ENCODE measurements around the gene CPLX1.

CPLX1 gene

DNA sequence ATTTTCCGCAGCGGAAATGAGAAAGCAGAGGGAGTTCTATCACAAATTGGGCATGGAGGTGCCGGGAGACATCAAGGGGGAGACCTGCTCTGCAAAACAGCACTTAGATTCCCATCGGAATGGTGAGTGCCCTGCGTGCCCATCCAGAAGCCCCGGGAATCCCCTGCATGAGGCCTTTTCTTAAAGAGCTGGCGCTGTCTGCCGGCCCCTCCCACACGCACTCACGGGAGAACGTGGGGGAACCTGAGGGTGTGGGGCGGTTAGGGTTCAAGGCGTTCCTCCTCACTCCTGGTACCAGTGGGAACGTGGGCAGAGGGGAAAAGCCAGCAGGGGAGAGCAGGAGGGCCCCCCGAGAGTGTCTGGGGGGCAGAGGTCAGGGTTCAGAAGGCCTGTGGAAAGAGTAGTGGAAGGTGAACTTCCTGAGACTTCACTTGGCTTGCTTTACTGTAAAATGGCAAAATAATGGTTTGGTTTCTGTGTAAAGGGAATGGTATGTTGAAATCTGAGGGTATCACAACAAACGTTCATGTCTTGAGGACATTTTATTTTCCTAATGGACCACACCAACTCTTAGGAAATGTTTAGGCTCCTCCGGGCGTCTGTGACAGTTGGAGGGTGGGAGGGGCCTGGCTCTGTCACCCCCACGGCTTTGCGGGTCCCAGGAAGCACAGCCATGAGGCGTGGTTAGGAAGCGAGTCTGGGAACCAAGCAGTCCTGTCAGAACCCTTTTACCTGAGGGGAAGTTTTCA lies 82.3 kb downstream of the CPLX1 start:
- Histone ChIP-seq H3K27ac (no peak overlapping the region), H3K4me1 (ENCODE audit: low read depth, poor library complexity, severe bottlenecking) (no peaks in the 10 kb centered on the region), H3K9ac (no peak overlapping the region), H3K79me2 (ENCODE audit: insufficient read depth, low read depth) (no peaks in the 10 kb centered on the region), H4K20me1 (ENCODE audit: insufficient read depth) (no peaks in the 10 kb centered on the region), H3K4me3 (IDR thresholded peaks at IDR 0.05; ENCODE audit: insufficient read depth, low read depth, low read length) (no peak overlapping the region), H3K36me3 (ENCODE audit: insufficient read depth) (no peaks in the 10 kb centered on the region), H3K27me3 (ENCODE audit: insufficient read depth, low read depth) (no peaks in the 10 kb centered on the region), H3K4me2 (no peak overlapping the region), H2AFZ (ENCODE audit: low read depth) (no peak overlapping the region)
- TF ChIP-seq, protein P1, sequence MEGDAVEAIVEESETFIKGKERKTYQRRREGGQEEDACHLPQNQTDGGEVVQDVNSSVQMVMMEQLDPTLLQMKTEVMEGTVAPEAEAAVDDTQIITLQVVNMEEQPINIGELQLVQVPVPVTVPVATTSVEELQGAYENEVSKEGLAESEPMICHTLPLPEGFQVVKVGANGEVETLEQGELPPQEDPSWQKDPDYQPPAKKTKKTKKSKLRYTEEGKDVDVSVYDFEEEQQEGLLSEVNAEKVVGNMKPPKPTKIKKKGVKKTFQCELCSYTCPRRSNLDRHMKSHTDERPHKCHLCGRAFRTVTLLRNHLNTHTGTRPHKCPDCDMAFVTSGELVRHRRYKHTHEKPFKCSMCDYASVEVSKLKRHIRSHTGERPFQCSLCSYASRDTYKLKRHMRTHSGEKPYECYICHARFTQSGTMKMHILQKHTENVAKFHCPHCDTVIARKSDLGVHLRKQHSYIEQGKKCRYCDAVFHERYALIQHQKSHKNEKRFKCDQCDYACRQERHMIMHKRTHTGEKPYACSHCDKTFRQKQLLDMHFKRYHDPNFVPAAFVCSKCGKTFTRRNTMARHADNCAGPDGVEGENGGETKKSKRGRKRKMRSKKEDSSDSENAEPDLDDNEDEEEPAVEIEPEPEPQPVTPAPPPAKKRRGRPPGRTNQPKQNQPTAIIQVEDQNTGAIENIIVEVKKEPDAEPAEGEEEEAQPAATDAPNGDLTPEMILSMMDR (conservative IDR thresholded peaks at IDR 0.05; ENCODE audit: low read depth, low read length), result no peak

DNA sequence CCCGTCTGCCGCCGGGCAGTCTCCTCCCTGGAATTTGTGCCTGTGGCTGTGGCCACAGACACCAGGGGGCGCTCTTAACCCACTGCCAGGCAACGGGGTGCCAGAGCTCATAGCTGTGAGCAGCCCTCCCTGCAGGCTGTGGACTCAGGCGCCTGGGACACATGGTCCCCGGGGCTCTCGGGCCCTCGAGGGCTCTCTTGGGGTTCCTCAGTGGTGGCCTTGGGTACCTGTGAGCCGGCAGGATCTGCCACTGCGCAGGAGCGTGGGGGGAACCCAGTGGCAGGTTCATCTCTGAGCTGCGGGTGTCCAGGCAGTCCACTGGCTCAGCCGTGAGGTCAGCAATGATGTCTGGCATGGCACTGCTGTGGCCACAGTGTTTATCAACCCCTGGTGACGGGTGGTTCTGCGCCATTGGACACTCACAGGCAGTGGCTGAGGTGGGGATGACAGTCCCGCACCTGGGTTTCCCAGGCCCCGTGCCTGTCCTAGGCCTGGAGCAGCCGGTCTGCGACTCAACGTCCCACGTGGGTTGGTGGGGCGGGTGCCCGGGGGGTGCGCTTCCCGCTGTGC lies 83.1 kb downstream of the CPLX1 start:
- Histone ChIP-seq H3K9ac (no peak overlapping the region), H3K27ac (no peak overlapping the region), H2AFZ (ENCODE audit: low read depth) (no peak overlapping the region), H3K27me3 (ENCODE audit: insufficient read depth, low read depth) (no peaks in the 10 kb centered on the region), H3K4me3 (IDR thresholded peaks at IDR 0.05; ENCODE audit: insufficient read depth, low read depth, low read length) (no peak overlapping the region), H3K36me3 (ENCODE audit: insufficient read depth) (no peaks in the 10 kb centered on the region), H4K20me1 (ENCODE audit: insufficient read depth) (no peaks in the 10 kb centered on the region), H3K4me2 (no peak overlapping the region), H3K4me1 (ENCODE audit: low read depth, poor library complexity, severe bottlenecking) (no peaks in the 10 kb centered on the region), H3K79me2 (ENCODE audit: insufficient read depth, low read depth) (no peaks in the 10 kb centered on the region)
- TF ChIP-seq, protein P1 (conservative IDR thresholded peaks at IDR 0.05; ENCODE audit: low read depth, low read length), result peak; percentile 47

DNA sequence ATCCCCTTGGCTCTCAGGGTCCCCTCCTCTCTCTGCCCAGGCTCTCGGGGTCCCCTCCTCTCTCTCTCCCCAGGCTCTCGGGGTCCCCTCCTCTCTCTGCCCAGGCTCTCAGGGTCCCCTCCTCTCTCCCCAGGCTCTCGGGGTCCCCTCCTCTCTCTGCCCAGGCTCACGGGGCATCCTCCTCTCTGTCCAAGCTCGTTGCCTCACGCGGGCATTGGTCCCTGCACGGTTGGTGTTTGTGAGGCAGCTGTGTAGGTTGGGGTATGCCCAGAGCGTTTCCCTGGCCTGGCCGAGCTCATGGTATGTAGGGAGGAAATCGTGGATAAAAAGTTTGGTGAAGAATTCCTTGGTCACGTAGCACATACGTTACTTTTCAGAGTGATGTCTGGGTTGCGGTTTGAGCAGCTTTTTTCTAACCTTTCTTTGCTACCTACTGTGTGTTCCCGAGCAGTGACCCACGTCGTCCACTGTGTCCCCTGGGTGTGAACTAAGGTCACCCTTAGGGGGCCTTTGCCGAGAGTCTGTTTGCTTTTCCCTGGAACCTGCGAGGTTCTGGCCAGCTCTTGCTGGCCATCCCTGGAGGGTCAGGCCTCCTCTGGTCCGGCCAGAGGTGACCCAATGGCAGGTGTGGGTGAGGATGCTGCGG lies 83.7 kb downstream of the CPLX1 start:
- no peak overlapping the region for H3K4me3 ChIP-seq (IDR thresholded peaks at IDR 0.05; ENCODE audit: insufficient read depth, low read depth, low read length)

DNA sequence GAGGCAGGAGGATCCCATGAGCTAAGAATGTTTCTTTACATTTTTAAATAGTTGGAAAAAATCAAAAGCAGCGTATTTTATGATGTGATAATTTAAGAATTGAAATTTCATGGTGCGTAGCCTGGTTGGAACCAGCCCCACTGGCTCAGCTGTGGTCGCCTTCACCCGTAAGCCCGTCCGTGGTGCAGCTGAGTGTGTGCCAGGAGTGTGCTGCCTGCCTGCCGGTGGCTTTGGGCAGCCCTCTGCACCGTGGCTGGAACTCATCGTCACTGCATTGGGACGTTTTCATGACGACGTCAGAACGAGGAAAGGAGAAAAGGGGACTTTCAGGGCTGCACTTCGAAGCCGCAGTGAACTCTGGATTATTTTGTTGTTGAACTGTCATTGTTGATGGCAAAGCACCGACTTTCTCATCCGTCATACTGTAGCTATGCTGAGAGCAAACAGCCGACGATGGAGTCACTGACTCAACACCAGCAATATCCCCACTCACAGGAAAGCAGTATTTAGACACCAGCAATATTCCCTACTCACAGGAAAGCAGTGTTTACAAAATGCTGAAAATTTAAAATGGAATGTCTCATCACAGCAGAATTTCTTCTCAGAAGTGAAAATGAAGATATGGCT lies 85.2 kb downstream of the CPLX1 start:
- Histone ChIP-seq H3K27ac (no peak overlapping the region), H4K20me1 (ENCODE audit: insufficient read depth) (no peaks in the 10 kb centered on the region), H2AFZ (ENCODE audit: low read depth) (no peak overlapping the region), H3K4me2 (no peak overlapping the region), H3K27me3 (ENCODE audit: insufficient read depth, low read depth) (no peaks in the 10 kb centered on the region), H3K36me3 (ENCODE audit: insufficient read depth) (no peaks in the 10 kb centered on the region), H3K79me2 (ENCODE audit: insufficient read depth, low read depth) (no peaks in the 10 kb centered on the region), H3K4me1 (ENCODE audit: low read depth, poor library complexity, severe bottlenecking) (no peaks in the 10 kb centered on the region), H3K9ac (no peak overlapping the region), H3K4me3 (IDR thresholded peaks at IDR 0.05; ENCODE audit: insufficient read depth, low read depth, low read length) (no peak overlapping the region)
- TF ChIP-seq, protein P1 (conservative IDR thresholded peaks at IDR 0.05; ENCODE audit: low read depth, low read length), result no peak

More for the DNA sequence above, 83.7 kb downstream of the CPLX1 start:
- H3K4me1 ChIP-seq (ENCODE audit: low read depth, poor library complexity, severe bottlenecking), result no peaks in the 10 kb centered on the region
- H4K20me1 ChIP-seq (ENCODE audit: insufficient read depth), result no peaks in the 10 kb centered on the region
- no peak overlapping the region for H3K27ac ChIP-seq
- H3K4me2 ChIP-seq, result no peak overlapping the region
- no peaks in the 10 kb centered on the region for H3K79me2 ChIP-seq (ENCODE audit: insufficient read depth, low read depth)
- no peak overlapping the region for H2AFZ ChIP-seq (ENCODE audit: low read depth)
- TF ChIP-seq, protein P1 (conservative IDR thresholded peaks at IDR 0.05; ENCODE audit: low read depth, low read length), result no peak
- H3K27me3 ChIP-seq (ENCODE audit: insufficient read depth, low read depth), result no peaks in the 10 kb centered on the region
- H3K9ac ChIP-seq, result no peak overlapping the region
- no peaks in the 10 kb centered on the region for H3K36me3 ChIP-seq (ENCODE audit: insufficient read depth)
